HG02763 (cell line): ENCODE measurements around the gene ST6GAL1.

ENCODE experiments used
- ATAC-seq: cut with Tn5 transposase; IDR thresholded peaks from one replicate; pipeline ENCODE4 v1.9.1; 2021; ENCODE audit warnings: mild to moderate bottlenecking, moderate library complexity; ENCODE audit not compliant: unreplicated experiment

The ST6GAL1 gene

GRCh38 chr3:187072102-187072501 is 141.8 kb downstream of the ST6GAL1 start:
- ATAC-seq = no peak

DNA sequence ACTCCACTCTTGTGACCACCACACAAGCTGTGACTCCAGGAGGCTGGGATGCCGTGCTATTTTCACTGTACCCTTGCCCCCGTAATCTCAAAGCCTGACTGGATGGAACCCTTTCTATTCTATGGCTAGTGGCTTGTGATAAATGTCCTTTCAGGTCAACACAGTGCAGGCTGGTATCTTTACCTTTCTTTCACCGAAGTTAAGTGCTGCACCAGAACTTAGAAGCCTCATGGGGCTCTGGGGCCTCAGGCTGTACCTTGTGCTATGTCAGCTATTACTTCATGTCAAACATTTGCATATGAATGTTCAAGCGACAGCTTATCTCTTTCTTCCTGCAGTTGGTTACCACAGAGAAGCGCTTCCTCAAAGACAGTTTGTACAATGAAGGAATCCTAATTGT is 142.2 kb downstream of the ST6GAL1 start:
- no peak for ATAC-seq

DNA sequence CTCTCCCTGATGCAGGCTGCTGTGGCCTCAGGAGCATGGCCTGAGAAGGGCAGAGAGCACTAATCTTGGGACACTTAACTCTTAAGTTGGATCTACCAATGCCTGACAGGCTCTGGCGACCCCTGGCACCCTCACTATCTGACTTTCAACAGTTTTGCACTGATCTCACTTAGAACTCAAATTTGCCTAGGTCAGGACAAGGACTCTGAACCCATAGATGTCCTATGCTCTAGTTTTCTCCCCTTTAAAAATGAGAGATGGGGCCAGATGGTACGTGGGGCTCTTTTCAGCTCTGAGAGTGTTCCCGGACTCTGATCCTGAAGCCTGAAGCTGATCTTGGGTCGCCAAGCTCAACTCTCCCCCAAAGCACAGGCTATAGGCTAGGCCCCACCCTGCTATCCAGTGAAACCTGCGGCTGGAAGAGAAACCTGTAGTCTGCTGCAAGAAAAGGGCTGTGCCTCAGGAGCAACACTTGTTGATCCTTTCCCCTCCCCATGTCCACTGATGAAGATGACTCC is 143.3 kb downstream of the ST6GAL1 start:
- no peak for ATAC-seq

DNA sequence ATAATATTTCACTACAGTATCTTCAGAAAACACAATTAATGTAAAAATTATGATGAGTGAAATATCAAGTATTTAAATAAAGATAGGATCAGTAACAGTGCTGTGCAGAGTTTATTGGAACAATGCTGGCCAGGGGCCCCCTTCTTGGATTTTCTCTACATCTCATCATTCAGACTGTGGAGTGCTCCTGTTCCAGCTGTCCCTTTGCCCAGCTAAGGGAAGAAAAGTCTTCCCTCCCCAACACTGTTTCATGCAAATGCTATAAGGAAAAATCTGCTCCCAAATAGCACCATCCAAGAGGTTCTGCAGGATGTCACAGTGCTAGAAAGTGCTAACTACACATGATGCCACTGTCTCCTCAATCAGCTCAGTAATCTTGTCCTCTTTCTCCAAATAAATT is 144.5 kb downstream of the ST6GAL1 start:
- ATAC-seq = no peak

- ATAC-seq = no peak
Observed at GRCh38 chr3:187076297-187076696, 146.0 kb downstream of the ST6GAL1 start.

- no peak for ATAC-seq
Observed at GRCh38 chr3:187077085-187077484, 146.8 kb downstream of the ST6GAL1 start.

- no peak for ATAC-seq
Observed at GRCh38 chr3:187077537-187077936, 147.2 kb downstream of the ST6GAL1 start.

- ATAC-seq = no peak
Observed at GRCh38 chr3:187079090-187080022, 149.0 kb downstream of the ST6GAL1 start.

DNA sequence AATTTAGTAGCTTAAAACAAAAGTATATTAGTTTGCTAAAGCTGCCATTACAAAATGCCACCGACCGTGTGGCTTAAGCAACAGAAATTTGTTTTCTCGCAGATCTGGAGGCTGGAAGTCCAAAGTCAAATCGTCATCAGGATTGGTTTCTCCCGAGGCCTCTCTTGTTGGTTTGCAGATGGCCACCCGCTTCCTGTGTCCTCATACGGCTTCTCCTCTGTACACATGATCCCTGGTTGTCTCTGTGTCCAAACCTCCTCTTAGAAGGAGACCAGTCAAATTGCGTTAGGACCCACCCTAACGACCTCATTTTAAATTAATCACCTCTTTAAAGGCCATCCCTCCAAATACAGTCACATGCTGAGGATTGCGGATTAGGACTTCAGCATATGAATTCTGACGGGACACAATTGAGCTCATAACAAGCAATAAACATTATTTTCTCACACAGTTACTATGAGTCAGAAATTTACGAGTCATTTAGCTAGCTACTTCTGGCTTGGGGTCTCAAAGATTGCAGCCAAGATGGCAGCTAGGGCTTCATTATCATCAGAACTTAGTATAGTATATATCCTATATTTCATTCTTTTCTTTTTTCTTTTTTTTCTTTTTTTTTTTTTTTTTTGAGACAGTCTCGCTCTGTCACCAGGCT is 150.6 kb downstream of the ST6GAL1 start:
- no peak for ATAC-seq

DNA sequence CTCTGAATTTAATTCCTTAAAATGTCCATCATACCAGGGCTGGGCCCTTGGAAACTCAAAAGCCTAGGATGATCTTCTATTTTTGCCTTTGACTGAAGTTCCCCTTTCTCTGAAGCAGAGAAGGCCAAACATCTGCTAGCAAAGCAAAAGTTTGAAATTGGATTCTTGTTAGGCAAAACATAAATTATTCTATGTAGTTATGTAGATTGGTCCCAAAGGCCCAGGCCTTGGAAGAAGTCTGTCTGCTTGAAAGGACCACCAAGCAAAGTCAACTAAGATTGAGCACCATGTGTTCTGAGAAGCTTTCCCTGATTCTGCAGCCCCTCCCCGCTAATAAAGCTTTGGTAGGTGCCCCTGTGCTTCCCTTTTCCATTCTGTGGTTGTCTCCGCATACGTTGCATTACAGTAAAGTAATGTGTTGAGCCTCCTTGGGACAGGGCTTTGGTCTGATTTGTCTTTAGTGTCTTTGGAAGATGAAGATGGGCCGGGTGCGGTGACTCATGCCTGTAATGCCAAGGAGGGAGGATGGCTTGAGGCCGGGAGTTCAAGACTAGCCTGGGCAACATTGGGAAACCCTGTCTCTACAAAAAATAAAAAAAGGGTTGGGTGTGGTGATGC is 152.5 kb downstream of the ST6GAL1 start:
- ATAC-seq = no peak

- ATAC-seq = no peak
Observed at GRCh38 chr3:187084126-187084525, 153.8 kb downstream of the ST6GAL1 start.

- ATAC-seq = no peak
Observed at GRCh38 chr3:187084580-187084979, 154.3 kb downstream of the ST6GAL1 start.

GRCh38 chr3:187085021-187085666 is 154.8 kb downstream of the ST6GAL1 start:
- no peak for ATAC-seq

DNA sequence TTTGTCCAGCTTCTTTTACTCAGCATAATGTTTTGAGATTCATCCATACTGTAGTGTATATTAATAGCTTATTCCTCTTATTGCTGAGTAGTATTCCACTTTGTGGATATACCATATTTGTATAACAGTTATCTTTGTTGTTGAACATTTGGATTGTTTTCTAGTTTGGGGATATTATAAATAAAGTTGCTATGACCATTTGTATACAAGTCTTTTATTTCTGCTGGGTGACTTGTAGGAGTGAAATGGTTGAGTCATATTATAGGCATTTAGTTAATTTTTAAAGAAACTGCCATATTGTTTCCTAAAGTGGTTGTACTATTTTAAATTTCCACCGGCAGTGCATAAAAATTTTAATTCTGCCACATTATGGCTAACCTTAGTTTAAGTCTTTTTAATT is 155.6 kb downstream of the ST6GAL1 start:
- ATAC-seq = no peak

- ATAC-seq = no peak
Observed at GRCh38 chr3:187086831-187087230, 156.5 kb downstream of the ST6GAL1 start.

GRCh38 chr3:187088701-187089100 is 158.4 kb downstream of the ST6GAL1 start:
- ATAC-seq = no peak

DNA sequence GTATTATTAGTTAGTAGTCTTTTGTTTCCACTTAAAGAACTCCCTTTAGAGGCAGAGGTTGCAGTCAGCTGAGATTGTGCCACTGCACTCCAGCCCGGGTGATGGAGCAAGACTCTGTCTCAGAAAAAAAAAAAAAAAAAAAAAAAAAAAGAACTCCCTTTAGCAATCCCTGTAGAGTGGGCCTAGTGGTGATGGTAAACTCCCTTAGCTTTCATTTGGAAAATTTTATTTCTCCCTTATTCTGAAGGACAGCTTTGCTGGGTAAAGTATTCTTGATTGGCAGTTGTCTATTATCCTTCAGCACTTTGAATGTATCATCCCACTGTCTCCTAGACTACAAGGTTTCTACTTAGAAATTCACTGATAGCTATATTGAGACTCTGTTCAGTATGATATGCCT is 163.0 kb downstream of the ST6GAL1 start:
- no peak for ATAC-seq

GRCh38 chr3:187098923-187099512 is 168.7 kb downstream of the ST6GAL1 start:
- ATAC-seq = no peak

DNA sequence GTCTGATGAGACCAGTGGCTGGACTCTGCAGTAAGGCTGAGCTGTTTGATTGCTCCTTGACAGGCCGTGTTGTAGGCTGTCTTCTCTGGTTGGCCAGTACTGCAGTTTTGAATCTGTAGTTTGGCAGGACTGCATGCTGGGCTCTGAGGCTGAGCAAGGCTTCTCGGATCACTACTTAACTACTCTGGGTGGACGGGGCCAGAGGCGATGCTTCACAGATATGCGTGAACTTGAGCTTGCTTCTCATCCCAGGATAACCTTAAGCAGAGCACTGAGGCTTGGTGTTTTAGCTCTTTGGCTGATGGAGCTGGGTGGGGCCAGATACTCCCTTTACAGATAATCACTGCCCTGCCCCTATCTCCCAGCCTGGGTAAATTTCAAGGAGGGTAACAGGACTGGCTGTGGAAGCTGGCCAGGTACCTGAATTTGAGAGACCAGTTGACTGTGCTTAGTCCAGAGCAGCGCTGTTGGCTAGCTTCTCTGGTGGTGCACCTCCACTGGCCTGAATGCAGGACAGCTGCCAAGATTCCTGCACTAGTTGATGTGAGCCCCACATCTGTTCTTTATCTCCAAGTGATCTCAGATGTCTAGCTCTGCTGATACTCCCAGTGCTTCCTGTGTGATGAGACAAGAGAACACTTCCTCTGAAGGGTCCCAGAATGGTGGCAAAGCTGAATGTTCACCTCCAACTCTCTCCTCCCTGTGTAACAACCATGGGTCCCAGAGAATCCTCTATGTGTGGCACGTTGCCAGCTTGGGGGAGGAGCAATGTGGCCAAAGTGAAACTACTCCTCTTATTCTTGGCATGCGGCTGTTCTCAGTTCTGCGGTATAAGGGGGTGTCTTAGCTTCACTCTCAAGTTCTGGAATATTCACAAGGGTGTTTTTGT is 171.1 kb downstream of the ST6GAL1 start:
- no peak for ATAC-seq
